Erythroblast (primary cell): ENCODE results near the gene MAD1L1.

Experiments used
- GATA1 ChIP-seq: IDR thresholded peaks from 2 replicates; pipeline ENCODE4 v1.6.1; 2011; ENCODE audit warnings: low read depth, mild to moderate bottlenecking, control low read depth, low read length, moderate library complexity
- POLR2A ChIP-seq: IDR thresholded peaks from 2 replicates; pipeline ENCODE4 v1.6.1; 2011; ENCODE audit warnings: mild to moderate bottlenecking, low read length

DNA sequence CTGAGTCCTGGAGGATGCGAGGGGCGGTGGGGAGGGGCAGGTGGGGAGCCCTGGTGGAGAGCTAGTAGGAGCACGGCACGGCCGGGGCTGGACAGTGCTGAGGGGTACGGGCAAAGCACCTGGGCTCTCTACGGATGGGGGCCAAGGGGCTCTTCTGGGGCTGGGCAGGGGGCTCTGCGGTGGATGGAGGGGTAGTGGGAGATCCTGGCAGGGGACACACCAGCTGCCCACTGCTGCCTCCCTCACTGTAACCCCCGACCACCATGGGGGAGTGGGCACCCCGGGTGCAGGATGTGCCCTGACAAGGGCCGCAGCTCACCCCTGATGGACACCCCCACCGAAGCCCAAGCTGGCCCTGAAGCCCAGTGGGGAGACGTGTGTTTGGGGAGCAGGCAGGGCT lies 359.3 kb downstream of the MAD1L1 start:
- TF ChIP-seq POLR2A, result no peak
- no peak for TF ChIP-seq GATA1
